IMR-90 (cell line): ENCODE results near the gene ZNF212. TPM values are rescaled to one million over a fixed set of nuclear protein-coding genes. Genes with fewer than 3 reads are reported as not detected.

Experiments used
- ATAC-seq: fragments of 200-7000 bp; cut with Tn5 transposase; 2 replicates; pipeline ENCODE4 v1.9.1; 2020; ENCODE audit warnings: low read depth, mild to moderate bottlenecking, moderate library complexity
- BruUV-seq: library from RNA; stranded (reverse); fragments of 400-500 nt; replicated peaks from 2 replicates; lab custom pipeline; 2021; lab: Mats Ljungman, UMichigan
- CTCF ChIA-PET: fragments of 300-600 bp; formaldehyde crosslinking; extraction: SDS; loops from one replicate; lab custom pipeline; 2021; ENCODE audit warnings: antibody characterized with exemption; lab: Yijun Ruan, JAX
- POLR2A ChIA-PET: fragments of 300-600 bp; sonication (Branson Sonifier 250); formaldehyde crosslinking; loops from one replicate; lab custom pipeline; 2022; ENCODE audit warnings: antibody characterized with exemption; ENCODE audit not compliant: unreplicated experiment; lab: Charles Lee
- DNase-seq: peaks from one replicate; pipeline ENCODE4 v3.0.0; 2013
- H2AFZ ChIP-seq: replicated peaks from 2 replicates; pipeline ENCODE3; 2013; ENCODE audit warnings: low read length, mild to moderate bottlenecking; ENCODE audit not compliant: poor library complexity
- H2AK5ac ChIP-seq: 2 replicates; pipeline ENCODE4 v1.6.1; 2013; ENCODE audit warnings: low read depth, low read length, inconsistent platforms
- H2AK9ac ChIP-seq: replicated peaks from 2 replicates; pipeline ENCODE3; 2013; ENCODE audit warnings: mild to moderate bottlenecking, low read depth, low read length, moderate library complexity; ENCODE audit not compliant: poor library complexity
- H2BK120ac ChIP-seq: 2 replicates; pipeline ENCODE4 v1.6.1; 2013; ENCODE audit warnings: low read depth, low read length, inconsistent platforms
- H2BK15ac ChIP-seq: 3 replicates; pipeline ENCODE4 v1.6.1; 2013; ENCODE audit warnings: low read depth, low read length, inconsistent platforms
- H2BK20ac ChIP-seq: 2 replicates; pipeline ENCODE4 v1.6.1; 2013; ENCODE audit warnings: low read depth, mild to moderate bottlenecking, inconsistent platforms, low read length, moderate library complexity
- H2BK5ac ChIP-seq: 2 replicates; pipeline ENCODE4 v1.6.1; 2013; ENCODE audit warnings: mild to moderate bottlenecking, low read depth, low read length, inconsistent platforms; ENCODE audit not compliant: poor library complexity, severe bottlenecking
- H3K14ac ChIP-seq: replicated peaks from 2 replicates; pipeline ENCODE4 v1.6.1; 2013; ENCODE audit warnings: low read depth, low read length, inconsistent platforms
- H3K18ac ChIP-seq: 2 replicates; pipeline ENCODE4 v1.6.1; 2013; ENCODE audit warnings: low read depth, low read length, control low read depth
- H3K23ac ChIP-seq: 2 replicates; pipeline ENCODE4 v1.6.1; 2013; ENCODE audit warnings: low read depth, low read length, inconsistent platforms
- H3K27ac ChIP-seq: 2 replicates; pipeline ENCODE4 v1.5.1; 2013; ENCODE audit warnings: mild to moderate bottlenecking, control low read depth, low read length; ENCODE audit not compliant: insufficient read depth
- H3K27me3 ChIP-seq: 2 replicates; pipeline ENCODE4 v1.6.1; 2013; ENCODE audit warnings: low read length; ENCODE audit not compliant: control insufficient read depth, insufficient read depth
- H3K36me3 ChIP-seq: 2 replicates; pipeline ENCODE4 v1.6.1; 2013; ENCODE audit warnings: low read length, mixed read lengths; ENCODE audit not compliant: control insufficient read depth, insufficient read depth
- H3K4ac ChIP-seq: 2 replicates; pipeline ENCODE4 v1.6.1; 2013; ENCODE audit warnings: low read depth, low read length, inconsistent platforms
- H3K4me1 ChIP-seq: 2 replicates; pipeline ENCODE4 v1.6.1; 2013; ENCODE audit warnings: low read length, mixed read lengths; ENCODE audit not compliant: control insufficient read depth, insufficient read depth
- H3K4me2 ChIP-seq: 2 replicates; pipeline ENCODE4 v1.6.1; 2013; ENCODE audit warnings: low read depth, mild to moderate bottlenecking, control low read depth, low read length, moderate library complexity
- H3K4me3 ChIP-seq: 2 replicates; pipeline ENCODE4 v1.5.1; 2013; ENCODE audit warnings: low read depth, mild to moderate bottlenecking, control low read depth, low read length, moderate library complexity; ENCODE audit not compliant: insufficient read depth
- H3K56ac ChIP-seq: 2 replicates; pipeline ENCODE4 v1.6.1; 2013; ENCODE audit warnings: low read length, inconsistent platforms; ENCODE audit not compliant: insufficient read depth; ENCODE audit errors: extremely low read depth
- H3K79me1 ChIP-seq, 2 experiments: 2 replicates each; pipeline ENCODE4 v1.6.1; 2013; ENCODE audit warnings: low read length in 2 of 2, inconsistent platforms in 1 of 2, low read depth in 1 of 2
- H3K9ac ChIP-seq: 2 replicates; pipeline ENCODE4 v1.6.1; 2013; ENCODE audit warnings: low read depth, low read length, control low read depth
- H3K9me1 ChIP-seq: 2 replicates; pipeline ENCODE4 v1.6.1; 2013; ENCODE audit warnings: low read length, inconsistent platforms; ENCODE audit not compliant: insufficient read depth
- H3K9me3 ChIP-seq: 2 replicates; pipeline ENCODE4 v1.6.1; 2013; ENCODE audit warnings: low read length; ENCODE audit not compliant: control insufficient read depth, insufficient read depth
- H4K20me1 ChIP-seq: 2 replicates; pipeline ENCODE4 v1.6.1; 2013; ENCODE audit warnings: low read length, inconsistent platforms; ENCODE audit not compliant: insufficient read depth
- H4K5ac ChIP-seq: 2 replicates; pipeline ENCODE4 v1.6.1; 2013; ENCODE audit warnings: mild to moderate bottlenecking, low read depth, low read length, control low read depth
- H4K8ac ChIP-seq, 2 experiments: 2 replicates each; pipeline ENCODE4 v1.6.1; 2013; ENCODE audit warnings: low read depth in 2 of 2, low read length in 2 of 2, control low read depth in 1 of 2, inconsistent platforms in 1 of 2
- H4K91ac ChIP-seq: 2 replicates; pipeline ENCODE4 v1.6.1; 2013; ENCODE audit warnings: low read depth, low read length, inconsistent platforms; ENCODE audit not compliant: insufficient read depth
- BHLHE40 ChIP-seq: fragments of 150-350 bp; IDR thresholded peaks from 2 replicates; pipeline ENCODE4 v1.6.1; 2016; ENCODE audit warnings: mild to moderate bottlenecking, low read depth, low read length
- CHD1 ChIP-seq: IDR thresholded peaks from 2 replicates; pipeline ENCODE4 v1.6.1; 2012; ENCODE audit warnings: low read depth, low read length, improper control_type of control experiment
- MAZ ChIP-seq: IDR thresholded peaks from 2 replicates; pipeline ENCODE4 v1.6.1; 2012; ENCODE audit warnings: low read depth, mild to moderate bottlenecking, low read length, improper control_type of control experiment, moderate library complexity, borderline replicate concordance
- MXI1 ChIP-seq: IDR thresholded peaks from 2 replicates; pipeline ENCODE4 v1.6.1; 2012; ENCODE audit warnings: low read depth, mild to moderate bottlenecking, low read length, moderate library complexity, borderline replicate concordance
- RAD21 ChIP-seq: IDR thresholded peaks from 2 replicates; pipeline ENCODE4 v1.6.1; 2012; ENCODE audit warnings: low read length, improper control_type of control experiment
- SMC3 ChIP-seq: fragments of 150-350 bp; IDR thresholded peaks from 2 replicates; pipeline ENCODE4 v1.6.1; 2016; ENCODE audit warnings: low read depth, mild to moderate bottlenecking, antibody characterized with exemption, low read length, moderate library complexity
- USF2 ChIP-seq: fragments of 150-350 bp; IDR thresholded peaks from 2 replicates; pipeline ENCODE4 v1.6.1; 2017; ENCODE audit warnings: mild to moderate bottlenecking, antibody characterized with exemption, low read length, low read depth
- WGBS, 2 experiments: methylation state at CpG; one replicate each; pipeline versions ENCODE4 v1.1.5 to v1.1.7; 2013; ENCODE audit warnings: missing lambda C conversion rate in 2 of 2; ENCODE audit not compliant: insufficient read length in 1 of 2; ENCODE audit errors: extremely low coverage in 2 of 2; 5-methylcytosine and 5-hydroxymethylcytosine counted together
- dilution Hi-C: fragments of 300-500 bp; cut with HindIII; formaldehyde crosslinking; loops from one replicate; pipeline ENCODE4 v1.14.3; 2018; ENCODE audit warnings: low sequenced_read_pairs; ENCODE audit not compliant: unreplicated experiment
- in situ Hi-C: fragments of 300-500 bp; cut with MboI; formaldehyde crosslinking; loops from 3 replicates; pipeline ENCODE4 v1.14.3; 2019; ENCODE audit warnings: low sequenced_read_pairs, inconsistent platforms, mixed read lengths
- intact Hi-C: fragments of 100-400 bp; cut with micrococcal nuclease; formaldehyde crosslinking; loops from 2 replicates; pipeline ENCODE4 v1.10.0; 2022
- polyA plus RNA-seq, 3 experiments: library from polyadenylated mRNA; depleted of rRNA; stranded (reverse); fragments of >200 nt; gene quantifications; 2 replicates each; pipeline ENCODE4 v1.2.3, GENCODE V29; 2012; ENCODE audit warnings: low replicate concordance in 1 of 3
- total RNA-seq: library from RNA; depleted of rRNA; stranded (reverse); fragments of >200 nt; gene quantifications from 2 replicates; pipeline ENCODE4 v1.2.3, GENCODE V29; 2012

The ZNF212 gene
- total and polyA plus RNA-seq, 2 of the 4 experiments (the other 2 are of a cell fraction) = 3.8 to 5.1 TPM

GRCh38 chr7:149289856-149290255, 50.4 kb downstream of the ZNF212 start:
- DNase-seq (no peak), ATAC-seq (no peak)
- Histone ChIP-seq H2BK120ac (no peak overlapping the region), H3K18ac (no peak overlapping the region), H3K27ac (no peak overlapping the region), H3K4ac (no peak overlapping the region), H3K23ac (no peak overlapping the region), H3K9me1 (peaks cover under 1% of the 10 kb centered on the region), H3K4me1 (0 out of 2 replicates have a peak, but pooled peaks cover under 1% of the 10 kb centered on the region), H3K36me3 (peaks cover 6% of the 10 kb centered on the region; the same call in 1 of the 2 replicates), H2BK20ac (no peak overlapping the region), H3K9ac (no peak overlapping the region), H3K4me3 (no peak overlapping the region), H3K27me3 (no peaks in the 10 kb centered on the region), H3K9me3 (no peaks in the 10 kb centered on the region), H4K5ac (no peak overlapping the region), H3K4me2 (no peak overlapping the region), H4K20me1 (peaks cover 1% of the 10 kb centered on the region; the same call in 1 of the 2 replicates), H2BK15ac (no peak overlapping the region), H2AFZ (no peak overlapping the region), H4K91ac (no peak overlapping the region), H4K8ac (no peak overlapping the region), H3K14ac (no peak overlapping the region), H2BK5ac (no peak overlapping the region), H3K79me1 (peaks cover 0 to 3% of the 10 kb centered on the region in 2 experiments; a peak in 1 of 4 replicates), H2AK5ac (no peak overlapping the region), H3K56ac (no peak overlapping the region), H2AK9ac (no peak overlapping the region)
- in situ Hi-C loops (no loop called here), intact Hi-C loops (no loop called here), dilution Hi-C loops (no loop called here)
- ChIA-PET POLR2A (no interaction called here), CTCF (no interaction called here)
- WGBS, 2 experiments = no CpG with 5 or more reads among the region's 4 CpGs
- no TSS peak for BruUV-seq
- TF ChIP-seq CHD1 (no peak), BHLHE40 (no peak), MAZ (no peak), RAD21 (no peak), MXI1 (no peak), USF2 (no peak), SMC3 (no peak)
